ENCODE measurements around the gene PARG. TPM values are rescaled to one million over a fixed set of nuclear protein-coding genes. Genes with fewer than 3 reads are reported as not detected.
"Not testable (repeated sequence)": the region's sequence is repeated elsewhere in the genome, so short reads cannot be mapped to it uniquely, and the experiment has no call there.

Gene PARG
- total RNA-seq, 1 donor from 2014 or later = 50.3 TPM

GRCh38 chr10:49871462-49871861 is 70.4 kb downstream of the PARG start:
- not testable (repeated sequence) for H3K27me3 ChIP-seq (ENCODE audit: control insufficient read depth, insufficient read depth, low read length); H3K4me3 ChIP-seq (ENCODE audit: low read depth, low read length); FAIRE-seq; H3K36me3 ChIP-seq (ENCODE audit: control insufficient read depth, insufficient read depth, low read length); DNase-seq (ENCODE audit: low read depth)

- DNase-seq (ENCODE audit: low read depth); H3K4me3 ChIP-seq (ENCODE audit: low read depth, low read length); H3K36me3 ChIP-seq (ENCODE audit: control insufficient read depth, insufficient read depth, low read length); FAIRE-seq; H3K27me3 ChIP-seq (ENCODE audit: control insufficient read depth, insufficient read depth, low read length): not testable (repeated sequence)
Observed at GRCh38 chr10:49859933-49860332, 81.9 kb downstream of the PARG start.

GRCh38 chr10:49858697-49859382 is 83.0 kb downstream of the PARG start:
- not testable (repeated sequence) for H3K27me3 ChIP-seq (ENCODE audit: control insufficient read depth, insufficient read depth, low read length); FAIRE-seq; H3K36me3 ChIP-seq (ENCODE audit: control insufficient read depth, insufficient read depth, low read length); DNase-seq (ENCODE audit: low read depth); H3K4me3 ChIP-seq (ENCODE audit: low read depth, low read length)

GRCh38 chr10:49849520-49849919 is 92.3 kb downstream of the PARG start:
- H3K27me3 ChIP-seq (ENCODE audit: control insufficient read depth, insufficient read depth, low read length); DNase-seq (ENCODE audit: low read depth); FAIRE-seq; H3K36me3 ChIP-seq (ENCODE audit: control insufficient read depth, insufficient read depth, low read length); H3K4me3 ChIP-seq (ENCODE audit: low read depth, low read length): not testable (repeated sequence)

- no peak overlapping the region for H3K4me3 ChIP-seq (ENCODE audit: low read depth, low read length)
Observed at GRCh38 chr10:49844775-49845595, 96.8 kb downstream of the PARG start.

GRCh38 chr10:49842333-49842628 is 99.5 kb downstream of the PARG start:
- H3K36me3 ChIP-seq (ENCODE audit: control insufficient read depth, insufficient read depth, low read length); H3K27me3 ChIP-seq (ENCODE audit: control insufficient read depth, insufficient read depth, low read length); DNase-seq (ENCODE audit: low read depth); H3K4me3 ChIP-seq (ENCODE audit: low read depth, low read length); FAIRE-seq: not testable (repeated sequence)

More at GRCh38 chr10:49844775-49845595, 96.8 kb downstream of the PARG start:
- FAIRE-seq = no peak
- no peak for TF ChIP-seq CTCF (IDR thresholded peaks at IDR 0.05; ENCODE audit: insufficient read depth, low read length, severe bottlenecking)
- DNase-seq (ENCODE audit: low read depth) = peak; percentile 84
- Histone ChIP-seq H3K36me3 (ENCODE audit: control insufficient read depth, insufficient read depth, low read length) (peaks cover 6% of the 10 kb centered on the region), H3K27me3 (ENCODE audit: control insufficient read depth, insufficient read depth, low read length) (no peaks in the 10 kb centered on the region)

- DNase-seq (ENCODE audit: low read depth) (no peak), FAIRE-seq (no peak)
- H3K4me3 ChIP-seq (ENCODE audit: low read depth, low read length) = no peak overlapping the region
- H3K27me3 ChIP-seq (ENCODE audit: control insufficient read depth, insufficient read depth, low read length) = no peaks in the 10 kb centered on the region
- no peak for TF ChIP-seq CTCF (IDR thresholded peaks at IDR 0.05; ENCODE audit: insufficient read depth, low read length, severe bottlenecking)
- peaks cover 7% of the 10 kb centered on the region for H3K36me3 ChIP-seq (ENCODE audit: control insufficient read depth, insufficient read depth, low read length)
Observed at GRCh38 chr10:49841615-49842332, 100.1 kb downstream of the PARG start.

- no peak overlapping the region for H3K4me3 ChIP-seq (ENCODE audit: low read depth, low read length)
- FAIRE-seq (no peak), DNase-seq (ENCODE audit: low read depth) (no peak)
- no peaks in the 10 kb centered on the region for H3K27me3 ChIP-seq (ENCODE audit: control insufficient read depth, insufficient read depth, low read length)
- peaks cover 4% of the 10 kb centered on the region for H3K36me3 ChIP-seq (ENCODE audit: control insufficient read depth, insufficient read depth, low read length)
- TF ChIP-seq CTCF (IDR thresholded peaks at IDR 0.05; ENCODE audit: insufficient read depth, low read length, severe bottlenecking) = no peak
Observed at GRCh38 chr10:49837685-49838084, 104.1 kb downstream of the PARG start.

Data from bronchial epithelial cell (primary cell).